GM20431 (cell line): ENCODE data around the gene DCC.
"Not testable (repeated sequence)": the region's sequence is repeated elsewhere in the genome, so short reads cannot be mapped to it uniquely, and the experiment has no call there.

Experiments used
- in situ Hi-C: fragments of 300-500 bp; cut with MseI, MboI; formaldehyde crosslinking; loops from one replicate; pipeline ENCODE4 v1.15.0; 2020; ENCODE audit warnings: low sequenced_read_pairs; ENCODE audit not compliant: unreplicated experiment

The DCC gene

DNA sequence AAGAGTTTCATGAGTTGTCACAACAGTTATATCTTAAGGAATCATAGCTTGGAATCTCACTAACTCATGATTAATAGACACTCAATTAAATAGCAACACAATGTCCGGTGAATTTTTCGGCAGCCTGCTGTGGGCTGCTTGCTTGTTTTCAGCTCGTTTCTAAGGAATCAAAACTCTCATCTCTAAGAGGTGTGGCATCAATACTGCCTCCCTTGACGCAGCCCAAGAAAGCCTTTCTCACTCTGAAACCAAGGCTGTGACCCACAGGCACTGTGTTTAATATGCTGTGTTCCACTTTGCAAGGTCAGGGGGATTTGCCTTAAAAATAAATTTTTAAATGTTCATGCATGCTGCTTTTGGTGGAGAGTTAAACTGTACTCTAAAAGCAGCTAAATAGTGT, 5.4 kb downstream of the DCC start:
- in situ Hi-C loops: loop anchor here (25.0 kb wide), 1 partner anchor 317 kb away; no protein-coding TSS in a partner anchor

DNA sequence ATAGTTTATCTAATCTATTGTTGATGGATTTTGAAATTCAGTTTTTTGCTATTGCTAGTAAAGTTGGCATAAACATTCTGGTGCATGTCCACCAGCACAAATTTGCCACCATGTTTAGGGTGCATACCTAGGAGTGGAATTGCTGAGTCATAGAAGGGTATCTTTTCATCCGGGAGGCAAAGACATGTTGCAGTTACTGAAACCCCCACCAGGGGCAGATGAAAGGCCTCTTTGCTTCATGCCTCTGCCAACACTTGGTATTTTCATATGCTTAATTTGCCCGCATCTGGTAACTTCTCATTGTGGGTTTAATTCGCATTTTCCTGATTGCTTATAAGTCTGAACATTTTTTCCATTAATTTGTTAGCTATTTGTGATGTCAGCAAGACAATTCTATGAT, 8.2 kb downstream of the DCC start:
- in situ Hi-C loops: loop anchor here (25.0 kb wide), 1 partner anchor 314 kb away; no protein-coding TSS in a partner anchor

DNA sequence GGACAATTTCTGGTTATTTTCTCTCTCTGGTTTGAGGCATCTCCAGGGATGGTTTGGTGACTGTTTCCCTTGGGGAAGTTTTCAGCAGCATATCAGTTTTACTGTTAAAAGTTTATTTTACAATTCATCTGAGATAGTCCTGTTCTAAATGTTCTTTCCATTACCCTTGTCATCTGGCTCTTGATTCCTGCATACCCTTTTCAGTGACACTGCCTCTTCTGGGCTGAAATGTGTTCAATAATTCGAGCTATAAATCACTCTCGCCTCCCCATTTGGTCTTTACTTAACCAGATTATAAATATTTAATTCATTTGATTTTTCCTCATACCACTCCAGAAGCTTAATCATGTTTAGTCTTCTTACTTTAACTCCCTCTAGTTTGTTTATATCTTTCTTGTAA, 9.5 kb downstream of the DCC start:
- in situ Hi-C loops: loop anchor here (25.0 kb wide), 1 partner anchor 313 kb away; no protein-coding TSS in a partner anchor

DNA sequence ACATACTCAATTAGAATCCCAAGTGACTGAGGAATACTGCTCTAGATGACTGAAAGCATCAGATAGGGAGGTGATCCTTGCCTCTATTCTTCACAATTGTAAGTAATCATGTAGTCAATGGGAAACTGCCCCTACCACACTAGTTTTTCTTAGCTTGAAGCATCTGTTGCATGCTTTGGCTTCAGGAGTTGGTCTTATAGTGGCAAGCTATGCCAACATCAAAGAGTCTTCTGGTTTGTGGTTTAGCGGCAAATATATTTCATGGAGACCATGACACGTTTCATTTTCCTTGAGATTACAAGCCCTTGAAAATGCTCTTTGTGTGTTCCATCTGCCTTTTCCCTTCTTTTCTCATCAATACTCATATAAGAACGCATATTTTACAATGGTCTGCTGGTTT, 12.9 kb downstream of the DCC start:
- in situ Hi-C loops: no loop called here

GRCh38 chr18:52353589-52353988, 13.6 kb downstream of the DCC start:
- in situ Hi-C loops: no loop called here

DNA sequence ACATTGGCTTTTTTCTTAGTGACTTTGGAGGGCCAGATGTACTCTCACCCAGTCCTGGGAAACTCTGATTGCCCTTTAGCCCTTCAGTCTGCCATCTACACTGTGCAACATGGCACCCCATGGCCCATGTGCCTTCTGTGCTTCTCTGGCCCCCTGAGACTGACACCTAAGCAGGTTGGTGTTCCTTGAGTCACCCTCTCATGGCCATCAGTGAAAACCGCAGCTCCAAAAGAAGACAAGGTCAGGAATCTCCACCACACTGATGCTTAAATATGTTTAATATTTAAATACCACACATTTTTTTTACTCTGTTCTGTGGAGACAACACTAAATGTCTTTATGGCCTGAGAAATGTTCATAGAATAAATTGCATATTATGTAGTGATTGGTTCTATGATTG, 23.9 kb downstream of the DCC start:
- in situ Hi-C loops: no loop called here

GRCh38 chr18:52366851-52367250, 26.9 kb downstream of the DCC start:
- in situ Hi-C loops: not testable (repeated sequence)

DNA sequence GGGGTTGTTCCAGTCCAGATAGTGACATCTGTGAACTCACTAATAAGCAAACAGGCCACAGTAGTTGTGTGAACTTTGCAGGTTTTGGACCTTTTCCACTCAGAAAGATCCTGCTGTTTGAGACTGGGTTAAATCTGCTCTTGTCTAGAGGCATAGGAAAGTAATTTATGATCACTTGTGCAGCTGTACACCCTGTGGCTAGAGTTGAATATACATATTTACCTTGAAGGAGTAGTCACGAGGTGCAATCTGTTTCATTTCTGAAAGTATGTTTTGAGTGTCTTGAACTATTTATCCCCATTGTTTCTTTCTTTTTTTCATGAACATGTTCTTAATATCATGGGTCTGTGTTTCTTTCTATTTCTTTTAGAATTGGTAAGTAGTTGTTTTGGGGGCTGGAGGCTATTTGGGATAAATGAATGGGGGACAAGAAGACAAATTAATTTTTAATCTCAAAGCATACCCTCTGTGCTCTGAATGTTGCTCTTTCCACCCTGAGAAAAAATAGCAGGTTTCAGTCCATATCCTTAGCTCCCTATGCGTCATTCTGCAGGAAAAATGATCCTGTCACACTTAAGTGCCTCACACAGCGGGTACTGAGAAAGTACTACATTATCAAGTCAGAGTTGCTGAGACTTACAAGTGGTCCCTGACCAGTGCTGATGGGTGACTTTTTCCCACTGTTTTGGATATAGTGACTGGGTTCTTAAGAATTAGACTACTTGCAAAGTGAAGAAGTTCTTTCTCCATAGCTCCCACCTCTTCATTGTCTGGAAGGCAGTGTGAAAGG, 28.2 kb downstream of the DCC start:
- in situ Hi-C loops: no loop called here

GRCh38 chr18:52370841-52371240, 30.8 kb downstream of the DCC start:
- in situ Hi-C loops: no loop called here

- in situ Hi-C loops: no loop called here
These were observed 36.1 kb downstream of the DCC start for GRCh38 chr18:52376104-52376503.

DNA sequence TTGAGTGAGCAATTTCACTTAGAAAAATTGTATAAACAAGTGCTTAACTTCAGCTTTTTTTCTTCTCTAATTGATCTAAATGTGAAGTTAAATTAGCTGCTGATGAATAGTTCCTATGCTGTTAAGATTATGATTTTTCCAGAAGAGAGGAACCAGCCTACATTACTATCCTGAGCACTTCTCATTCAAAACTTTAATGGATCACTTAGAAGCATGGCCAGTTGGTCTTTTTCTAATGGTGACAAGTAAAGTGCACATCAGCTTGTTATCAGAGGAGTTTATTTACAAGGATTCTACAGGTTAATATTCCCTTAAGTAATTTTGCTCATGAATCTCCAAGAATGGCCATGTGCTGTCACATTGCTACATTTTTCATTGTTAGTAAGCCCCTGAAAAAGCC, 37.1 kb downstream of the DCC start:
- in situ Hi-C loops: no loop called here

DNA sequence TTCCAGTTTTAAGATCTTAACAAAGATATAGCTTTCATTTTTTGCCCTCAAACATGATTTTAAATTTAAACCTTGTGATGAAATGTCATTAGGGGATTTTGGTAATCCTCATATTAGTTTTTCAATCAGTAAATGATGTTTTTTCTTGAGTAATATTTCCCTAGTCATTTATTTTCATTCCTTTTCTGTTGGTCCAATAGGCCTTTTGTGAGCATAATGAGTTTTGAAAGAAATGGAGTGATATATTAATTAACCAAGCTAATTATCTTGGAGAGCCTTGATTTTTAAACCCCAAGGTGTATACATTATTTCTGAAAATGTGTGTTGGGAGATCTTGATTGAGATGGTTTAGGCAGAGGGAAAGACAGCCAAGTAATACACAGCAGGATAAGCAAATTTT, 46.3 kb downstream of the DCC start:
- in situ Hi-C loops: no loop called here

DNA sequence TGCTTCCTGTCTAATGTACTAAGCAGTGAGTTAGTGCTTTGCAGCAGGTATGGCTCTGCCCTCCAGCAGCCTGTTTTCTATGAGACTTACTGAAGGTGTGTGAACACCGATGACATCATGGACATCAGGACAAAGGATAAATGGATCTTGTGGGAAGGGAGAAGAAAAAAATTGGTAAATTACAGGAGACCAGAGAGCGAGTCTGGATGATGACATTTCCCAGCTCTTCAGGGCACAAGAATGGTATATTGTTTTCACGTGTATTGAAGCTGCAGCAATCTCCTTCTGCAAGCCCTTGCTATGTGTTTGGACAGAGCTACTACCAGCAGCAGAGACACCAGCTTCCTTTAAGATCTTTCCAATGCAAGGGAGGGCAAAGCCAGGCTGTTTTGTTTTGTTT, 47.2 kb downstream of the DCC start:
- in situ Hi-C loops: no loop called here

GRCh38 chr18:52391810-52392559, 52.0 kb downstream of the DCC start:
- in situ Hi-C loops: no loop called here

DNA sequence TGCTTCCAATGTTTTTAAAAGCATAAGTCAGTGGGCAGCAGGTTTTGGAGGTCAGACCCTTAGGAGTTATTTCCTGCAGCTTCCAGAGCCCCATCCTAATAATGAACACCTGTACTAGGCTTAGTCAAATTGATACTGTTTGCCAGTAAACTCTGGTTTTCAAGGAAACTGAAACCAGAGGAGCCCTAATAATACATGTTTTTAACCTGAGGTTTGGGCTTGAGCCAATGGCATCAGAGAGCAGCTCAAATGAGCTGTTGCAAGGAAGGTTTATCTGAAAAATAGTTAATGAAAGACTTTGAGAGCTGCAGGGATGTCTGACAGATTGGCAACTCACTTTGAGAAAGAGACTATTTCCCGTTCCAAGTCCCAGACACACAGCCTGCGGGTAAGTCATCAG, 54.6 kb downstream of the DCC start:
- in situ Hi-C loops: no loop called here

- in situ Hi-C loops: no loop called here
These were observed 55.3 kb downstream of the DCC start for GRCh38 chr18:52395146-52395852.

DNA sequence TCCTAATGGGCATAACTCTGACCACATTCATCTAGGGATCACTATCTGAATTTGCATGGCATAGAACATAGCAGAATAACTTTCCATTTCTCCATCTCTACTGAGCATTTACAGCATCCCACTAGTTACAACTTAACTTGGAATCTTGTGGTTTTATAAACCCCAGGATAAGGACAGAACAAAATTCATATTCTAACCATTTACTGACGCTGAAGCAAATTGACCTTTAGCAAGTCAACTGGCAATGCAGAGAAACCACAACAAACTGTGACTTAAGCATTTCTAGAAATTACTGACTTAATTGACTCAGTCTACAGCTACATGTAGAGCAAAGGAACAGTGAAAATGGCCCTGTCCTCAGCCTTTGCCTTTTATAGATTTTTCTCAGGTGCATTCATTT, 61.2 kb downstream of the DCC start:
- in situ Hi-C loops: no loop called here

DNA sequence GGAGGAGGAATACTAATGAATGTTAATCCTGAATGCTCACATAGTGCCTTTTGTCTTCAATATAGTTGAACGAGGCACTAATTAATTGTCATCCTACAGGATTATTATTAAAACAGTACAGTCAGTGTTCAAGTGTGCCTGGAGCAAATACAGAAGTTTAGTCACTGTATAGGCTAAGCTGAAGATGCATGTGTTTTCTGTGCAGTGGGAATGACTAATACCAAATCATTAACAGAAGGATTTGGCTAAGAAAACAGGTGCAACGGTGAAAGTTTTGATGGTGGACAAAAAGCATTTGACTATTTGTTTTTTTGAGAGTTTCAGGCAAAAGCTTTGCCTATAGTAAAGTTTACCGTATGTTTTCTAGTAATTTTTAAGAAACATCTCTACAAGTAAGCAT, 62.8 kb downstream of the DCC start:
- in situ Hi-C loops: no loop called here

DNA sequence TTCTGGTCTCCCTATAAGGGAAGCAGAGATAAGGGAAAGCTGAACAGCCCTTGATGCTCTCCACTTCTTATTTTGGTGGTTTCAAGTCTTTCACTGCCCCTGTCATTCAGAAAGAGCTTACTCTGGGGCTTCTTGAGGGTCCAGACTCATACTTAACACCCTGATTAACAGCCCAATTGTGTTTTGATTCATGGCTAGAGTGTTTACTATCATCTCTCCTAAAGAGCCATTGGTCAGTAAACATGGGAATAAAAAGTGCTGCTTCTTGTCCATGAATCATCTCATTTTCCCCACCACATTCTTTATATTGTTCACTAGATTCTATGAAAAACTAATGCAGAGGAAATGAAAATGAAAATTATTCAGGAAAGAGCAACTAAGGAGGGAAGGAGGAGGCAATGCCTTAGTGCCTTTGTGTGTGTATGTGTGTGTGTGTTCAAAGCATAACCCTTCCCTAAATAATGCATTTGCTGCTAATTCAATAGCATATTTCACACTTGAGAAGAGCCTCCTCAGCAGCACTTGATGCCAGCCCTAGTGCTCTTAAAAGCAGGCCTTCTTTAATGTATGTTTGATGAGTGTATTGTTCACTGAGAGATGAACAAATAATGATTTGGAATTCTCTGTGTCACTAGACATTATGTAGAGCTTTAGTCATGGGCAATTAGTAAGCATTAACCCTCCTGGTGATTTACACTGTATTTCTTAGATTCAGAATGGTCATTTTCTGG, 63.5 kb downstream of the DCC start:
- in situ Hi-C loops: no loop called here

DNA sequence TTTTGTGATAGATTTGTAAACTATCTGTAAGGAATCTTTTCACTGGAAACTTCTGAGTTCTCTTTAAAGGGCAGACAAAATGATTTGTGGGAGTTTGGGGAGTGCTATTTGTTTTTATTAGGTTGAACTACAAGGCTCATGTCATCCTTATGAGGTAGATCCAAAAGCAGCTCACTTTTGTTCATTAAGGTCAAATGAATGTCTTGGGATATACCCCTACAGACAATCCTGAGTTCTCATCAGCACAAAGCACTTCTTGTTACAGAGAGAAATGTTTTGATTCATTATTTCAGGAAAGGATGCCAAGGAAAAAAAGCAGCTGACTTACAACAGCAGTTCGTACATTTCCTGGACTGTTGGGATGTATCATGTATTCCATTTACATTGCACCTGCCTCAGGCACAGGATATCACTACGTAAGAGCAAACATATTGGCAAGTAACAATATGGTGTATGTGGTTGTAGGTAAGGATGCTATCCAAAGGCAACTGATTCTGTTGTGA, 68.9 kb downstream of the DCC start:
- in situ Hi-C loops: no loop called here
